MM.1S (cell line): ENCODE results near the gene TTLL11.

Experiments used
- EZH2phosphoT487 ChIP-seq: fragments of 300-600 bp; sonication (generic); IDR thresholded peaks from 2 replicates; pipeline ENCODE4 v1.6.1; 2018; ENCODE audit warnings: antibody characterized with exemption, low read length
- TF ChIP-seq, protein P1 (sequence below): fragments of 300-600 bp; sonication (generic); IDR thresholded peaks from 2 replicates; pipeline ENCODE4 v1.5.1; 2016; ENCODE audit warnings: antibody characterized with exemption, low read length, mixed read lengths

DNA sequence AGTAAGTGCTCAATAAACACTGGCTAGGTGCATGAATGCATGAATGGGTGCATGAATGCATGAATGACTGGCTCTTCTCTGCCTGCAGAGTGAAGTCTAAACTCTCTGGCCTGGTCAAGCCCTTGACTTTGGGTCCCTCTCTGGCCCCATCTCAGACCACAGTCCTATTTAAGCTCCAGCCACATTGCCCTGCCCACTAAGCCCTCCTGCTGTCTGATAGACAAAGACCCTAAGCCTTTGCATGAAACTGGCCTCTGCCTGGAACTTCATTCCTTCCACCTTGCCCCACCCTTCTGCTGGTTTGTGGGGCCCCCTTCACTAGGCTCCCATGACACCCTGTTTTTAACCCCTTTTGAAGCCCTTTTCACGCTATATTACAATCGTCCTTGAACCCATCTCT, 202.4 kb downstream of the TTLL11 start:
- TF ChIP-seq, protein P1, sequence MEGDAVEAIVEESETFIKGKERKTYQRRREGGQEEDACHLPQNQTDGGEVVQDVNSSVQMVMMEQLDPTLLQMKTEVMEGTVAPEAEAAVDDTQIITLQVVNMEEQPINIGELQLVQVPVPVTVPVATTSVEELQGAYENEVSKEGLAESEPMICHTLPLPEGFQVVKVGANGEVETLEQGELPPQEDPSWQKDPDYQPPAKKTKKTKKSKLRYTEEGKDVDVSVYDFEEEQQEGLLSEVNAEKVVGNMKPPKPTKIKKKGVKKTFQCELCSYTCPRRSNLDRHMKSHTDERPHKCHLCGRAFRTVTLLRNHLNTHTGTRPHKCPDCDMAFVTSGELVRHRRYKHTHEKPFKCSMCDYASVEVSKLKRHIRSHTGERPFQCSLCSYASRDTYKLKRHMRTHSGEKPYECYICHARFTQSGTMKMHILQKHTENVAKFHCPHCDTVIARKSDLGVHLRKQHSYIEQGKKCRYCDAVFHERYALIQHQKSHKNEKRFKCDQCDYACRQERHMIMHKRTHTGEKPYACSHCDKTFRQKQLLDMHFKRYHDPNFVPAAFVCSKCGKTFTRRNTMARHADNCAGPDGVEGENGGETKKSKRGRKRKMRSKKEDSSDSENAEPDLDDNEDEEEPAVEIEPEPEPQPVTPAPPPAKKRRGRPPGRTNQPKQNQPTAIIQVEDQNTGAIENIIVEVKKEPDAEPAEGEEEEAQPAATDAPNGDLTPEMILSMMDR: no peak
- no peak for TF ChIP-seq EZH2phosphoT487
